Urinary bladder (tissue), 4 donors: ENCODE data around the gene GHRH. TPM values are rescaled to one million over a fixed set of nuclear protein-coding genes. Genes with fewer than 3 reads are reported as not detected.

Source experiments
- DNase-seq: peaks from one replicate; pipeline ENCODE4 v3.0.0-alpha.2; 2015; ENCODE audit errors: extremely low spot score
- H3K27ac ChIP-seq: one replicate; pipeline ENCODE4 v1.5.1; 2013; ENCODE audit warnings: low read depth, mild to moderate bottlenecking, moderate library complexity
- H3K36me3 ChIP-seq: one replicate; pipeline ENCODE4 v1.6.1; 2013; ENCODE audit warnings: mild to moderate bottlenecking, moderate library complexity; ENCODE audit not compliant: insufficient read depth
- H3K4me1 ChIP-seq: one replicate; pipeline ENCODE4 v1.6.1; 2013; ENCODE audit warnings: mild to moderate bottlenecking, moderate library complexity; ENCODE audit not compliant: insufficient read depth
- H3K4me3 ChIP-seq: one replicate; pipeline ENCODE4 v1.5.1; 2013; ENCODE audit warnings: low read depth, low read length
- WGBS: extraction: QIAGEN DNeasy Blood & Tissue Kit; methylation state at CpG from one replicate; pipeline ENCODE4 v1.1.7; 2013; 5-methylcytosine and 5-hydroxymethylcytosine counted together
- polyA plus RNA-seq: library from polyadenylated mRNA; stranded (reverse); fragments of 200-250 nt; gene quantifications from one replicate; pipeline ENCODE4 v1.2.3, GENCODE V29; 2013
- total RNA-seq: library from RNA; depleted of rRNA; stranded (reverse); fragments of >200 nt; gene quantifications from one replicate; pipeline ENCODE4 v1.2.3, GENCODE V29; 2014
- donor health status: healthy with polysubstance abuse.
- donor health status: healthy.

The GHRH gene
- total and polyA plus RNA-seq, 2 donors, result not detected

GRCh38 chr20:37280403-37280802, 18.8 kb upstream of the GHRH start:
- no peak for DNase-seq
- H3K36me3 ChIP-seq, result no peaks in the 10 kb centered on the region
- no peak overlapping the region for H3K27ac ChIP-seq
- WGBS, result 84% methylated on average over 8 of the region's 8 CpGs
- H3K4me1 ChIP-seq, result no peaks in the 10 kb centered on the region
- no peak overlapping the region for H3K4me3 ChIP-seq

GRCh38 chr20:37279820-37280219, 18.2 kb upstream of the GHRH start:
- no peak for DNase-seq
- 69% methylated on average over 8 of the region's 8 CpGs for WGBS
- H3K36me3 ChIP-seq, result no peaks in the 10 kb centered on the region
- no peak overlapping the region for H3K27ac ChIP-seq
- H3K4me3 ChIP-seq, result no peak overlapping the region
- no peaks in the 10 kb centered on the region for H3K4me1 ChIP-seq

- WGBS, result 76% methylated on average over 12 of the region's 12 CpGs
- DNase-seq, result no peak
- H3K4me1 ChIP-seq, result no peaks in the 10 kb centered on the region
Observed at GRCh38 chr20:37278966-37279590, 17.5 kb upstream of the GHRH start.

GRCh38 chr20:37277253-37277593, 15.6 kb upstream of the GHRH start:
- no peak overlapping the region for H3K27ac ChIP-seq
- WGBS, result 59% methylated on average over 2 of the region's 2 CpGs
- no peak for DNase-seq

More at GRCh38 chr20:37278966-37279590, 17.5 kb upstream of the GHRH start:
- no peaks in the 10 kb centered on the region for H3K36me3 ChIP-seq
- H3K27ac ChIP-seq, result no peak overlapping the region
- no peak overlapping the region for H3K4me3 ChIP-seq

GRCh38 chr20:37276494-37277252, 15.1 kb upstream of the GHRH start:
- Histone ChIP-seq H3K36me3 (no peaks in the 10 kb centered on the region), H3K27ac (no peak overlapping the region), H3K4me3 (no peak overlapping the region), H3K4me1 (no peaks in the 10 kb centered on the region)
- DNase-seq, result peak; percentile 63
- 18% methylated on average over 15 of the region's 15 CpGs for WGBS

More at GRCh38 chr20:37277253-37277593, 15.6 kb upstream of the GHRH start:
- no peak overlapping the region for H3K4me3 ChIP-seq
- no peaks in the 10 kb centered on the region for H3K4me1 ChIP-seq
- no peaks in the 10 kb centered on the region for H3K36me3 ChIP-seq

GRCh38 chr20:37274851-37275524, 13.4 kb upstream of the GHRH start:
- H3K27ac ChIP-seq, result no peak overlapping the region
- no peak overlapping the region for H3K4me3 ChIP-seq
- H3K4me1 ChIP-seq, result no peaks in the 10 kb centered on the region
- no peak for DNase-seq
- H3K36me3 ChIP-seq, result no peaks in the 10 kb centered on the region
- 53% methylated on average over 5 of the region's 5 CpGs for WGBS

GRCh38 chr20:37273988-37274387, 12.4 kb upstream of the GHRH start:
- Histone ChIP-seq H3K4me3 (no peak overlapping the region), H3K36me3 (no peaks in the 10 kb centered on the region), H3K4me1 (no peaks in the 10 kb centered on the region), H3K27ac (no peak overlapping the region)
- WGBS, result 94% methylated on average over 1 of the region's 1 CpG
- DNase-seq, result no peak

- DNase-seq, result no peak
- 85% methylated on average over 3 of the region's 3 CpGs for WGBS
Observed at GRCh38 chr20:37271421-37271768, 9.8 kb upstream of the GHRH start.

GRCh38 chr20:37270576-37271420, 9.2 kb upstream of the GHRH start:
- DNase-seq, result no peak
- WGBS, result 92% methylated on average over 12 of the region's 12 CpGs
- Histone ChIP-seq H3K27ac (no peak overlapping the region), H3K4me1 (no peaks in the 10 kb centered on the region), H3K36me3 (no peaks in the 10 kb centered on the region), H3K4me3 (no peak overlapping the region)

More at GRCh38 chr20:37271421-37271768, 9.8 kb upstream of the GHRH start:
- H3K27ac ChIP-seq, result no peak overlapping the region
- H3K36me3 ChIP-seq, result no peaks in the 10 kb centered on the region
- no peak overlapping the region for H3K4me3 ChIP-seq
- no peaks in the 10 kb centered on the region for H3K4me1 ChIP-seq

GRCh38 chr20:37267667-37268313, 6.2 kb upstream of the GHRH start:
- no peak overlapping the region for H3K4me3 ChIP-seq
- no peak overlapping the region for H3K27ac ChIP-seq
- H3K4me1 ChIP-seq, result no peaks in the 10 kb centered on the region
- H3K36me3 ChIP-seq, result no peaks in the 10 kb centered on the region
- DNase-seq, result no peak
- WGBS, result 67% methylated on average over 15 of the region's 15 CpGs

- DNase-seq, result no peak
- H3K4me3 ChIP-seq, result no peak overlapping the region
- 83% methylated on average over 9 of the region's 9 CpGs for WGBS
- H3K36me3 ChIP-seq, result no peaks in the 10 kb centered on the region
- H3K27ac ChIP-seq, result no peak overlapping the region
- H3K4me1 ChIP-seq, result no peaks in the 10 kb centered on the region
Observed at GRCh38 chr20:37266940-37267666, 5.5 kb upstream of the GHRH start.

GRCh38 chr20:37265152-37265551, 3.5 kb upstream of the GHRH start:
- H3K36me3 ChIP-seq, result no peaks in the 10 kb centered on the region
- no peak overlapping the region for H3K27ac ChIP-seq
- 94% methylated on average over 4 of the region's 4 CpGs for WGBS
- H3K4me1 ChIP-seq, result no peaks in the 10 kb centered on the region
- H3K4me3 ChIP-seq, result no peak overlapping the region
- no peak for DNase-seq
